GM12801 (cell line): ENCODE results near the gene STARD10.

Experiments
- CTCF ChIP-seq: IDR thresholded peaks from one replicate; pipeline ENCODE4 v1.5.1; 2011; ENCODE audit warnings: control low read depth; ENCODE audit not compliant: insufficient read length; ENCODE audit errors: extremely low read depth

Gene STARD10

GRCh38 chr11:72752088-72752914 lies 41.5 kb downstream of the STARD10 start, which contains the start of gene ARAP1:
Gene ARAP1, minus strand, starts transcription at chr11:72752408. Its CDS starts 25,280 bp downstream, at chr11:72727128.
- TF ChIP-seq CTCF: no peak

- no peak for TF ChIP-seq CTCF
Measured at GRCh38 chr11:72751116-72752087, 42.4 kb downstream of the STARD10 start.

- TF ChIP-seq CTCF: no peak
Measured at GRCh38 chr11:72750556-72751115, 43.2 kb downstream of the STARD10 start.

- TF ChIP-seq CTCF: no peak
Measured at GRCh38 chr11:72750086-72750485, 43.8 kb downstream of the STARD10 start.

- TF ChIP-seq CTCF: no peak
Measured at GRCh38 chr11:72747289-72747855, 46.5 kb downstream of the STARD10 start.

GRCh38 chr11:72746821-72747220 lies 47.0 kb downstream of the STARD10 start:
- TF ChIP-seq CTCF: no peak

GRCh38 chr11:72745925-72746550 lies 47.8 kb downstream of the STARD10 start:
- no peak for TF ChIP-seq CTCF
